AG04449 (cell line): ENCODE results near the gene SMYD5.

Experiments
- CTCF ChIA-PET: fragments of 350-600 bp; formaldehyde crosslinking; extraction: SDS; loops from one replicate; lab custom pipeline; 2021; ENCODE audit warnings: antibody characterized with exemption; lab: Yijun Ruan, JAX
- POLR2A ChIA-PET: fragments of 400-600, 350-600 bp; formaldehyde crosslinking; extraction: SDS; loops from one replicate; lab custom pipeline; 2020; ENCODE audit warnings: antibody characterized with exemption, inconsistent platforms; lab: Yijun Ruan, JAX
- DNase-seq: peaks from one replicate; pipeline ENCODE4 v3.0.0-alpha.2; 2010; ENCODE audit warnings: low read depth, low spot score
- H3K4me3 ChIP-seq: 2 replicates; pipeline ENCODE4 v1.5.1; 2011; ENCODE audit warnings: low read depth, mild to moderate bottlenecking, control low read depth, low read length
- CTCF ChIP-seq: IDR thresholded peaks from one replicate; pipeline ENCODE4 v1.5.1; 2011; ENCODE audit warnings: mild to moderate bottlenecking, moderate library complexity, low read length, control low read depth, inconsistent platforms; ENCODE audit not compliant: insufficient read depth; ENCODE audit errors: missing control alignments

The SMYD5 gene

DNA sequence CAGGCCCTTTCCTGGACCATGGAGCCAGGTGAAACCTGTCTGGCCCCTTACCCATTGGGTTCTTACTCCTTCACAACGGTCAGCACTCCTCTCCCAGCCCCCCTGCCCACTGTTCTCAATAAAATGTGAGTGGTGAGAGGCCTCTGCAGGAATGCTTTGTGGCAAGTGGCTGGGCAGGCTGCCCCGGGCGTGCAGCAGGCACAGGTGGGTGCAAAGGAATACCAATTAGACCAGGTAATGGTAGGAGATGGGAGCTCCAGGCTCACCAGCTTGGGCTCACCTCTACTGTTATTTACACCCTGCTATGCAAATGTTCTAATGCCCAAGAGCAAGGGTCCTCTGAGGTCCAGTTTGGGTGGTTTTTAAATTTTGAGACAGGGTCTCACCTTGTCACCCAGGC is 13.0 kb downstream of the SMYD5 start:
- DNase-seq = no peak
- no peak for TF ChIP-seq CTCF
- POLR2A ChIA-PET = no interaction called here
- CTCF ChIA-PET = interaction anchor here (3.4 to 4.5 kb wide), 3 partner anchors 9 to 14 kb away, joined by 12 to 23 read pairs (median 18); partner anchors contain the start of gene SMYD5
- no peak overlapping the region for H3K4me3 ChIP-seq

DNA sequence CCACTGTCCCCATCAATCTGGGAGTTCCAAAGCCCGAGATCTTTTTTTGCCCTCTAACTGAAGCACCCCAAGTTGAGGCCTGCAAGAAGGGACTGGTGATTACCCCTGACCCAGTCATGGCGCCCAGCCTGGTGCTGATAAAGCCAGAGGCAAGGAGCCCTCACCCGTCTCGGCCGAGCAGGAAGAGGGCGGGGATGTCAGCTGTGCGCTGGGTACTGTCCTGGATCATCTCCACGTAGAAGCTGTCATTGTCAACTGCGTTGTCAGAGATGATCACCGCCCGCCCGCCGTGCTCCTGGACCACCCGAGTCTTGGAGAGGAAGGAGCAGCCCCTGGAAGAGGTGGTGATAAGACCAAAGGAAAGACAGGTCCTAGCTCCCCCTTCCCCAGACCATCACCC is 14.6 kb downstream of the SMYD5 start:
- H3K4me3 ChIP-seq = no peak overlapping the region
- ChIA-PET POLR2A (no interaction called here), CTCF (interaction anchor here (1.0 to 4.5 kb wide), 4 partner anchors 11 to 143 kb away, joined by 3 to 23 read pairs (median 10); partner anchors contain the start of gene SMYD5)
- DNase-seq = no peak
- TF ChIP-seq CTCF = no peak

DNA sequence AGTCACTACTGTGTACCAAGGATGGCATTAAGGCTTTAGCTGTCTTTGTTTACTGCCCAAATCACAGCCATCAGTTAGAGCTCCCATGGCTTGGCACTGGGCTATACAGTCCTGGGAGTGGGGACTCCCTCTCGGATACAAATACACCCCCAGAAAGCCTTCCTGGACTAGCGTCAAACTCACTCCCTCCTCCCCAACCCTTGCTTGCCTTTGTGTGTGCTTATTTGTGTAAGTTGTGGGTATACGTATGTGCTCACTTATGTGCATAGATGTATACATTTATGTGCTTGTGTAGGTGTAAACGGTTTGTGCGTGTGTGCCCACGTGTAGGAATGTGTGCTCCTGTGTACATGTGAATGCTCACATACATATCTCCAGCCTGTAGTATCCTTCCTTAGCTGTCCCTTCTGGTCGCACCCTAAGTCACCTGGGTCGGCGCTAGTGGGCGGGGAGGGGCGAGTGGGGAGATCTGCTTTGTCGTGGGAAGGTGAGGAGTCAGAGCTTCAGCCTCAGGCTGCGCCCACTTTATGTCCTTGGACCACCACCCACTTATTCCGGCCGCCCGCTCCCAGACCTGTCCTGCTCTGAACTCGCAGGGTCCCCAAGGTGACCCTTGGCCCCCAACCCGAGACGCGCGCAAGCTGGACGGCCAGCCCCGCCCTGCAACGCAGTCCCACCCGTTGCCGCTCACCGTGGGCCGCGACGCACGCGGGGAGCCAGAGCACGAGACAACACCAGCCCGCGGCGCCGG is 18.5 kb downstream of the SMYD5 start:
- ChIA-PET CTCF (interaction anchor here (0.7 to 4.8 kb wide), 6 partner anchors 13 to 340 kb away, joined by 3 to 35 read pairs (median 4); partner anchors contain the start of gene SMYD5), POLR2A (interaction anchor here (1.3 to 1.5 kb wide), 2 partner anchors 14 to 18 kb away, joined by 4 to 5 read pairs; no protein-coding TSS in a partner anchor)
- peak overlapping the region; percentile 77 for H3K4me3 ChIP-seq
- no peak for TF ChIP-seq CTCF
- DNase-seq = no peak

DNA sequence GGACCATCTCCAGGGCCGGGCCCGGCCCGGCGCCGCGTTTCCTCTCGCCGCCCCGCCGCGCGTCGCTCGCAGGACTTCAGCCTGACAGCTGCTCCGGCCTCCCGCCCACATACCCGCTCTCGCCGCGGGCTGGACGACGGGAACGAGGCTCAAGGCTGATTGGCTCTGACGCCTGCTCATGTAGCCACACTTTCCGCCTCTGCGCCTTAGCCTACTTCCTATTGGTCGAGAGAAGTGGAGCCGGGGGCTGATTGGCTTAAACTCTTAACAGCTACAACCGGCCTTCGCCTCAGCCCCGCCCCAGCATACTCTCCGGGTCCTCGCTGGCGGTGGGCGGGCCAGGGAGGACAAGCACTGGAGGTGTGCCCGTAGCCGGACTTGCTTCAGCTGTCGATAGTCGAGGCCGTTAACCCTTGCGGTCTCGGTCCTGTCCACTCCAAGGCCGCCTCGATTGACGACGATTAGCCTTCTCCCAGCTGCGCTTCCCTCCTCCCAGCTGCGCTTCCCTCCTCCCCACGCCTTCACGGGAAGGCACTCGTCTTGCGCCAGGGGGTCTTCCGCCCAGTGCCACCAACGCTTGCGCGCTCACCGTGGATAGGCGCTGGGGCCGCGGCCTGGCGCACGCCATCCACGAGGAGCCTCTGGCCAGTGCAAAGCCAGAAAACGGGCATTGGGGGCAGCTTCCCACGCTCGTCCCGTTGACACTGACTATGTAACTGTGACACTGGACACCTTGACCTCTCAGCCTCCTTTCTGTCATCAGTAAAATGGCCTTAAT is 19.3 kb downstream of the SMYD5 start, which contains the start of gene PRADC1:
Gene PRADC1 (minus strand): TSS at position 86 of the 778 bp plus-strand sequence. CDS start 79 bp downstream, at position 7.
- TF ChIP-seq CTCF = no peak
- DNase-seq = peak; percentile 97
- ChIA-PET POLR2A (interaction anchor here (0.7 to 1.5 kb wide), 13 partner anchors 10 to 945 kb away, joined by 3 to 8 read pairs (median 4); partner anchors contain the start of gene MOB1A), CTCF (interaction anchor here (0.7 to 4.8 kb wide), 7 partner anchors 12 to 340 kb away, joined by 3 to 35 read pairs (median 4); partner anchors contain the start of gene SMYD5)
- H3K4me3 ChIP-seq = peak within 1 kb of the TSS; percentile 93

DNA sequence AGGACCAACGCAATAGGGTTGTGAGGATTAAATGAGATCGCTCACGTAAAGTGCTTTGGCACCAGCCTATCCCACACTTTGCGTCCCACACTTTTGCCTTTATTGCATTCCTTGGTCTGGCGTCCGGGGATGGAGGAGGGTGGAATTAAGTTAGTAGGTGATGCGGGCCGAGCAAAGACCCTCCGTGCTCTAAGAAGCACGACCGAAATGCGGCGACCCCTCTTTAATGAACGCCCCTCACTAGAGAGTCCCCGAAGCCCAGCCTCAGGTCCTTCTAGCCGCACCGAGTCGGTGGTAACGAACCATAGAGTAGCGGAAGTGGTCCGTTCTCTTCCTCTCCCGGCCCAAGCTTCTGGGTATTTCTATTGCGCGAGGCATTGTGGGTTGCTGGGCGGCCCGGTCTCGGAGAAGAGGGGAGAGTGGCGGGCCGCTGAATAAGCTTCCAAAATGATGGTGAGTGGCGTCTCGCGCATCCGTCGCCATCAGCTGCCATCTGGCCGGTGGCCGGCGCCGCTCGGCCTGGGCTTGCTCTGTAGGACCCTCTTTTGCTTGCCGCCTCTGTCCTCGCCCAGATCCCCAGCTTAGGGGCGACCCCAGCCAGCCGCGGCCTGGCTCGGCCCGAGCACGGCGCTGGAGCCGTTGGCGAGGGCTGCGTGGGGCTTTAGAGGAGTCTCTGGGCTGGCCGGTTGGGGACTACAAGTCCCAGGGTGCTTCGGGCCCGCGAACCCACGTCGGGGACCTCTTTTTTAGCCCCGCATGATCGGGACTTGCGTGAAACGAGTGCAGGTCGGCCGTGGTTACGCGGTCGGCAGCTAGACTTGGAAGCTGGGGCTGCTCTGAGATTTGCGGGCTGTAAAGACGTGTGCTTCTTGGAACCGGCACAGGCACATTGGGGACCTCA is 20.1 kb downstream of the SMYD5 start, which contains the start of gene CCT7:
Gene CCT7 (plus strand): TSS at position 377 of the 901 bp plus-strand sequence. CDS start 71 bp downstream, at position 448.
- TF ChIP-seq CTCF = no peak
- peak within 1 kb of the TSS; percentile 93 for H3K4me3 ChIP-seq
- ChIA-PET CTCF (interaction anchor here (0.6 to 4.8 kb wide), 4 partner anchors 11 to 203 kb away, joined by 3 to 35 read pairs (median 12); partner anchors contain the start of gene SMYD5), POLR2A (interaction anchor here (0.7 to 1.5 kb wide), 14 partner anchors 11 to 944 kb away, joined by 3 to 8 read pairs (median 4); partner anchors contain the start of gene MOB1A)
- DNase-seq = no peak
